MCF 10A (cell line): ENCODE measurements around the gene MANSC1. TPM values are rescaled to one million over a fixed set of nuclear protein-coding genes. Genes with fewer than 3 reads are reported as not detected.
"Not testable (repeated sequence)": the region's sequence is repeated elsewhere in the genome, so short reads cannot be mapped to it uniquely, and the experiment has no call there.

Experiments used
- BruUV-seq: library from RNA; stranded (reverse); fragments of 400-500 nt; replicated peaks from 2 replicates; lab custom pipeline; 2021; lab: Mats Ljungman, UMichigan
- CTCF ChIA-PET: fragments of 300-600 bp; sonication (Branson Sonifier 250); formaldehyde crosslinking; extraction: SDS; loops from one replicate; lab custom pipeline; 2021; ENCODE audit warnings: antibody characterized with exemption, inconsistent platforms; lab: Yijun Ruan, JAX
- POLR2A ChIA-PET: fragments of 300-600, 350-650 bp; sonication (Branson Sonifier 250); formaldehyde crosslinking; extraction: SDS; loops from one replicate; lab custom pipeline; 2020; ENCODE audit warnings: antibody characterized with exemption, inconsistent platforms; lab: Yijun Ruan, JAX
- DNase-seq: peaks from one replicate; pipeline ENCODE4 v3.0.0-alpha.2; 2018; ENCODE audit not compliant: unreplicated experiment
- H3K27ac Mint-ChIP-seq: one replicate; pipeline ENCODE4 v1.8.0; 2022; ENCODE audit warnings: mild to moderate bottlenecking, low read depth, mixed read lengths; ENCODE audit not compliant: unreplicated experiment
- H3K27me3 Mint-ChIP-seq: one replicate; pipeline ENCODE4 v1.8.0; 2022; ENCODE audit warnings: mixed read lengths; ENCODE audit not compliant: insufficient read depth, unreplicated experiment
- H3K36me3 Mint-ChIP-seq: one replicate; pipeline ENCODE4 v1.8.0; 2022; ENCODE audit warnings: mild to moderate bottlenecking, moderate library complexity, mixed read lengths; ENCODE audit not compliant: insufficient read depth, unreplicated experiment
- H3K4me1 Mint-ChIP-seq: one replicate; pipeline ENCODE4 v1.8.0; 2022; ENCODE audit warnings: mixed read lengths; ENCODE audit not compliant: insufficient read depth, unreplicated experiment
- H3K4me3 Mint-ChIP-seq: one replicate; pipeline ENCODE4 v1.8.0; 2022; ENCODE audit warnings: mild to moderate bottlenecking, moderate library complexity, mixed read lengths; ENCODE audit not compliant: unreplicated experiment
- H3K9me3 Mint-ChIP-seq: one replicate; pipeline ENCODE4 v1.8.0; 2022; ENCODE audit warnings: mixed read lengths; ENCODE audit not compliant: unreplicated experiment
- CTCF ChIP-seq: fragments of 200-600 bp; IDR thresholded peaks from one replicate; pipeline ENCODE4 v1.8.0; 2022; ENCODE audit warnings: antibody characterized with exemption, mild to moderate bottlenecking; ENCODE audit not compliant: unreplicated experiment
- intact Hi-C: fragments of 100-400 bp; cut with micrococcal nuclease; formaldehyde crosslinking; loops from 2 replicates; pipeline ENCODE4 v1.14.1; 2022
- total RNA-seq: library from RNA; stranded (reverse); gene quantifications from 2 replicates; pipeline ENCODE4 v1.2.3, GENCODE V29; 2022

MANSC1 gene
- total RNA-seq, 1 experiment from 2014 or later = 10.1 TPM

DNA sequence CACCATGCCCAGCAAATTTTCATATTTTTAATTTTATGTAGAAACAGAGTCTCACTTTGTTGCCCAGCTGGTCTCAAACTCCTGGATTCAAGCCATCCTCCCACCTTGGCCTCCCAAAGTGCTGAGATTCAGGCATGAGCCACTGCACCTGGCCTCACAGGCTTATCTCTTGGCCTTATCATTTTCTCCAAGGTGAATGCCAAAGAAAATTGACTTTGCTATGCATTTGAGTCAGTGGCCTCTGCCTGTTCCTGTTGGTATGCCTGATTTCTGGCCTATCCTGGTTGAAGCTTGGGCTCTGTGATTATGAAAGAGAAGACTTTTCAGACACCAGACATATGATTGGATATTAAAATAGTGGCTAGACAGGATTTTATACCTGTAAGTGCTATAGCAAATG, 34.2 kb downstream of the MANSC1 start:
- Mint-ChIP-seq H3K4me3 (no peak overlapping the region), H3K27me3 (no peaks in the 10 kb centered on the region), H3K9me3 (no peaks in the 10 kb centered on the region), H3K4me1 (no peaks in the 10 kb centered on the region), H3K27ac (no peak overlapping the region), H3K36me3 (no peaks in the 10 kb centered on the region)
- no peak for TF ChIP-seq CTCF
- DNase-seq = no peak
- no TSS peak for BruUV-seq
- ChIA-PET POLR2A (no interaction called here), CTCF (interaction anchor here (1.0 to 1.3 kb wide), 2 partner anchors 12 to 103 kb away, joined by 4 to 6 read pairs; no protein-coding TSS in a partner anchor)
- intact Hi-C loops = no loop called here

DNA sequence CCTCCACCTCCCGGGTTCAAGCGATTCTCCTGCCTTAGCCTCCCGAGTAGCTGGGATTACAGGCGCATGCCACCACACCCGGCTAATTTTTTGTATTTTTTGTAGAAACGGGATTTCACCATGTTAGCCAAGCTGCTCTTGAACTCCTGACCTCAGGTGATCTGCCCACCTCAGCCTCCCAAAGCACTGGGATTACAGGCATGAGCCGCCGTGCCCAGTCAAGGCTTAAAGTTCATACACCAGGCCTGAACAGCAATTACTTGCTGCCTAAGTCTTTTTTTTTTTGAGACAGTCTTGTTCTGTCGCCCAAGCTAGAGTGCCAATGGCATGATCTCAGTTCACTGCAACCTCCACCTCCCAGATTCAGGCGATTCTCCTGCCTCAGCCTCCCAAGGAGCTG, 39.3 kb downstream of the MANSC1 start:
- ChIA-PET CTCF (interaction anchor here (0.7 to 1.7 kb wide), 3 partner anchors 16 to 20 kb away, joined by 3 to 5 read pairs (median 4); no protein-coding TSS in a partner anchor), POLR2A (interaction anchor here (0.6 kb wide), 1 partner anchor 353 kb away, joined by 3 read pairs; no protein-coding TSS in a partner anchor)
- H3K4me1 Mint-ChIP-seq, BruUV-seq, H3K9me3 Mint-ChIP-seq, H3K27ac Mint-ChIP-seq, H3K36me3 Mint-ChIP-seq, H3K4me3 Mint-ChIP-seq, DNase-seq, intact Hi-C loops, H3K27me3 Mint-ChIP-seq: not testable (repeated sequence)

DNA sequence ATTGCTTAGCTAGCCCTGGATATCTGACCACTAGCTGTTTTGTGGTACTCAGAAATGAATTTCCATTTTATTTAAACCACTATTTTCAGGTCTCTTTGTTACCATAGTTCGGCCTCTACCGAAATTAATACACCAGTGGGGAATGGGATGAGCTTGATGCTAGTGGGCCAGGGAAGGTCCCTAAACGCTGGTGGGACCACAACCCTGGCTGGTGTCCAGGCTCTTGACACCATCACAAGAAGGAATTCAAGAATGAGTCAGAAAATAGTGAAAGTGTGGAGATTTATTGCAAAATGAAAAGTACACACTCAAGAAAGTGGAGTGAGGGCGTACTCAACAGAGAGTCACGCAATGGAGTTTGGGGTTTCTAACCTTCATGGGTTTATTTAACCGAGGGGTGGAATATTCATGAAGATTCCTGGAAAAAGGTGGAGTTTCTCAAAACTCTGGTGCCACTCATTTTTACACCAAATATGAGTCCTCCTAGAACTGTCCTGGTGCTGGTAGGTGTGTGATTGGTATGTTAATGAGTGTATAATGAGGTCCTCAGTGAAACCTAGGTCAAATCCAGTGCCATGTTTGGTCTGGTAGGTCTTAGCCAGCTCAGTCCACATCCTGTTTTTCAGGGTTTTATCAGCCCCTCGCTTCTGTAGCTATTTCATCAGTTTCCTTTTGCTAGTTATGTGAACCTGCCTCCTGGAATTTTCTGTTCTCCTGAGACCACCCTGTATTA, 44.3 kb downstream of the MANSC1 start:
- no peaks in the 10 kb centered on the region for H3K4me1 Mint-ChIP-seq
- no peak overlapping the region for H3K4me3 Mint-ChIP-seq
- intact Hi-C loops = no loop called here
- H3K9me3 Mint-ChIP-seq = no peaks in the 10 kb centered on the region
- no peak for DNase-seq
- ChIA-PET CTCF (interaction anchor here (0.6 to 1.3 kb wide), 4 partner anchors 14 to 572 kb away, joined by 3 to 4 read pairs (median 4); no protein-coding TSS in a partner anchor), POLR2A (interaction anchor here (1.3 kb wide), 1 partner anchor 39 kb away, joined by 5 read pairs; the partner anchor contains the start of gene LRP6)
- no peak for TF ChIP-seq CTCF
- BruUV-seq = no TSS peak
- no peaks in the 10 kb centered on the region for H3K36me3 Mint-ChIP-seq
- H3K27ac Mint-ChIP-seq = no peak overlapping the region
- no peaks in the 10 kb centered on the region for H3K27me3 Mint-ChIP-seq

DNA sequence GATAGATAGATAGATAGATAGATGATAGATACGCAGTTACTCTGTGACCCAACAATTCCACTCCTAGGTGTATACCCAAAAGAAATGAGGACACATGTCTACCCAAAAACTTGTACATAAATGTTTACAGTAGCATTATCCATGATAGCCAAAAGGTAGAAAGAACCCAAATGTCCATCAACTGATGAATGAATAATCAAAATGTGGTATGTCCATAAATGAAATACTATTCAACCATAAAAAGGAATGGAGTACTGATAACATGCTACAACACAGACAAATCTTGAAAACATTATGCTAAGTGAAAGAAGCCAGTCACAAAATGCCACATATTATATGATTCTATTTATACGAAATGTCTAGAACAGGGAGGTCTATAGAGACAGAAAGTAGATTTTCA, 47.1 kb downstream of the MANSC1 start:
- CTCF ChIA-PET = no interaction called here
- H3K27me3 Mint-ChIP-seq = no peaks in the 10 kb centered on the region
- intact Hi-C loops = no loop called here
- BruUV-seq = no TSS peak
- H3K36me3 Mint-ChIP-seq = no peaks in the 10 kb centered on the region
- DNase-seq = no peak
- no peaks in the 10 kb centered on the region for H3K9me3 Mint-ChIP-seq
- H3K27ac Mint-ChIP-seq = no peak overlapping the region
- no peak overlapping the region for H3K4me3 Mint-ChIP-seq
- no peaks in the 10 kb centered on the region for H3K4me1 Mint-ChIP-seq
- POLR2A ChIA-PET = no interaction called here
- TF ChIP-seq CTCF = no peak
